Cardiac fibroblast (primary cell): ENCODE measurements around the gene DISP3.

Source experiments
- DNase-seq, 2 donors: peaks; one replicate each; pipeline versions ENCODE4 v3.0.0 to v3.0.0-alpha.2; 2010; ENCODE audit warnings: low read depth in 2 of 2
- H3K4me3 ChIP-seq, 2 donors: replicated peaks in 1 of 2; 1 replicate in 1 of 2; 2 replicates in 1 of 2; pipeline ENCODE4 v1.5.1; 2011; ENCODE audit warnings: low read depth in 2 of 2, low read length in 2 of 2, mild to moderate bottlenecking in 2 of 2, moderate library complexity in 1 of 2
- TF ChIP-seq, protein P1 (sequence below): IDR thresholded peaks from one replicate; pipeline ENCODE4 v1.5.1; 2011; ENCODE audit warnings: low read depth, mild to moderate bottlenecking, low read length, inconsistent platforms

DISP3 gene

DNA sequence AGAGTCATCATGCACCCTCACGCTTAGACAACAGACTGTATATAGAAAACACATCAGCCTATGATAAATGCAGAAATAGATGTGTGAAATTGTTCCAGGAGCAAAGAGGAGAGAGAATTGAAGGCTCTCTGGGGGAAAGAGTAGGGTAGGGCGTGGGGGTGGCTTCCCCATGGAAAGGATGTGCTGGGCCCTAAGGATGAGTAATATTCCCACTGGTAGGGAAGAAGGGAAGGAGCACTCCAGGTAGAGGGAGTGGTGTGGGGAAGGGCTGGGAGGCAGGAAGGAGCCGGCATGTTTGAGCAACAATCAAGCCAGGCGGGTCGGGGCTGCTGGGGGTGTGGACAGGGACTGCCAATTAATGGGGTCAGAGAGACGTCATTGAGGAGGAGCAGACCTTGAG lies 10.1 kb upstream of the DISP3 start:
- TF ChIP-seq, protein P1, sequence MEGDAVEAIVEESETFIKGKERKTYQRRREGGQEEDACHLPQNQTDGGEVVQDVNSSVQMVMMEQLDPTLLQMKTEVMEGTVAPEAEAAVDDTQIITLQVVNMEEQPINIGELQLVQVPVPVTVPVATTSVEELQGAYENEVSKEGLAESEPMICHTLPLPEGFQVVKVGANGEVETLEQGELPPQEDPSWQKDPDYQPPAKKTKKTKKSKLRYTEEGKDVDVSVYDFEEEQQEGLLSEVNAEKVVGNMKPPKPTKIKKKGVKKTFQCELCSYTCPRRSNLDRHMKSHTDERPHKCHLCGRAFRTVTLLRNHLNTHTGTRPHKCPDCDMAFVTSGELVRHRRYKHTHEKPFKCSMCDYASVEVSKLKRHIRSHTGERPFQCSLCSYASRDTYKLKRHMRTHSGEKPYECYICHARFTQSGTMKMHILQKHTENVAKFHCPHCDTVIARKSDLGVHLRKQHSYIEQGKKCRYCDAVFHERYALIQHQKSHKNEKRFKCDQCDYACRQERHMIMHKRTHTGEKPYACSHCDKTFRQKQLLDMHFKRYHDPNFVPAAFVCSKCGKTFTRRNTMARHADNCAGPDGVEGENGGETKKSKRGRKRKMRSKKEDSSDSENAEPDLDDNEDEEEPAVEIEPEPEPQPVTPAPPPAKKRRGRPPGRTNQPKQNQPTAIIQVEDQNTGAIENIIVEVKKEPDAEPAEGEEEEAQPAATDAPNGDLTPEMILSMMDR, result no peak
- no peak overlapping the region for H3K4me3 ChIP-seq
- no peak for DNase-seq

DNA sequence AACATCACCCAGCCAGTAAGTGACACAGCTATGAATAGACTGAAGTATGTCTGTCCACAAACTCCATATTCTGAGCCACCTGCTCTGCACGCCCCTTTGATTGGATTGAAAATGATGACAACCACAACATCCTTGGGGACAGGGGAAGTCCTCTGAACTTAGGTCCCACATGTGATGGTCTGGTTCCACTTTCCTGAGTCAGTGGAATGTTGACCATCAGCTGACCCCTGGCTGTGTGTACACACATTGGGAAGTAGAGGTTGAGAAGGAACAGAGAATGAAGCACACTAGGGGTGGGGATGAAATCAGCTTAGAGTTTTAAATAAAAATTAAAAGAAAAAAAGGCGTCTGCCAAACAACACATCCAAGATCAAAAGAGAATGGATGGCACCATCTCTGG lies 8.0 kb upstream of the DISP3 start:
- H3K4me3 ChIP-seq, result no peak overlapping the region
- DNase-seq, result no peak
- TF ChIP-seq, protein P1, result no peak

DNA sequence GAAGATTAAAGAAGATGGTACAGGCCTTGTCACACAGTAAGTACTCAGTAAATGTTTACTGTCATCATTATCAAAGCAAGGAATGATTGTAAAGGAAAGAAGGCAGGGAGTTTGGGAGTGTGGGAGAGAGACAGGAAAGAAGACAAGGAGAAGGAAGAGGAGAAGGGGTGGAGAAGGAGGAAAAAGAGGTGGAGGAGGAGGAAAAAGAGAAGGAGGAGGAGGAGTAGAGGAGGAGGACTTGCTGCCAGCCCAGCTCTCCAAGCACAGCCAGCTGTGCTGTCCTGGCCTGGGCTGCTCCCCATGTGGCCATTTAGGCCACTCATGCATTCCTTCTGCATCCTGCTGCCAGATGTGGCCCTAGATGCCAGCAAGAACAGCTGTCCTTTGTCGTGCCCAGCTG lies 7.5 kb upstream of the DISP3 start:
- DNase-seq, result no peak
- H3K4me3 ChIP-seq, result no peak overlapping the region
- TF ChIP-seq, protein P1, result no peak

DNA sequence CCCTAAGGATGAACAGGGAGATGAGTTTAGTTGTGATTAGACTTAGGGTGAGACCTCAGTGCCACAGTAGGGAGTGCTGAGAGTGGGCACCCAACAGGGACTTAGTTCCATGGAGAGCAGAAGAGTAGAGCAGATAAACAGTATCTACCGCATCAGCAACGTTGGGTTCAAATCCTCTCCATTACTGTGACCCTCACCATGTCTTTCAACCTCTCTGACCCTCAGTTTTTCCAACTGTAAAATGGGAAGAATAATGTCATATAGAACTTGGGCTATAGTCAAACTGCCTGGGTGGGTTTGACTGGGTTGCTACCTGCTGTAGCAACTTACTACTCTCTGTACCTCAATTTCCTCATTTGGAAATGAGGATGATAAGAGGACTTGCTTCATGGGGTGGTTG lies 6.7 kb upstream of the DISP3 start:
- no peak for DNase-seq
- no peak overlapping the region for H3K4me3 ChIP-seq
- TF ChIP-seq, protein P1, result no peak

DNA sequence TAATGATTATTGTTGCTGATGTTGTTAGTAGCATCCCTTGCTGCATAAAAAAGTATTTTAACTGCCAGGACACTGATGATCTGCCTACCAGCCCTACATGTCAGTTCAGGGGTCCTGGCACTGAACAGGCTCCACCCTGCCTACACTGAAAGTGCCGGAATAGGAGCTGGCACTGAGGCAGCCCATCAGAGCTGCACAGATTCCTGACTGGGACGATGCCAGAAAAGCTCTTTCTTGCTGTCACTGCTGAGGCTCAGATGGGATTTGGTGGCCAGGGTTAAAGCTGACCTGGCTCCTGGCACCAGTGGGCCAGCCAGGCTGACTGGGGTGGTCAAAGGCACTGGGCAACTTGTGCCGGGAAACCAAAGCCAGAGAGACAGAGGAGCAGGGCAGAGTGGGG lies 6.2 kb upstream of the DISP3 start:
- H3K4me3 ChIP-seq, result no peak overlapping the region
- TF ChIP-seq, protein P1, result no peak
- no peak for DNase-seq

DNA sequence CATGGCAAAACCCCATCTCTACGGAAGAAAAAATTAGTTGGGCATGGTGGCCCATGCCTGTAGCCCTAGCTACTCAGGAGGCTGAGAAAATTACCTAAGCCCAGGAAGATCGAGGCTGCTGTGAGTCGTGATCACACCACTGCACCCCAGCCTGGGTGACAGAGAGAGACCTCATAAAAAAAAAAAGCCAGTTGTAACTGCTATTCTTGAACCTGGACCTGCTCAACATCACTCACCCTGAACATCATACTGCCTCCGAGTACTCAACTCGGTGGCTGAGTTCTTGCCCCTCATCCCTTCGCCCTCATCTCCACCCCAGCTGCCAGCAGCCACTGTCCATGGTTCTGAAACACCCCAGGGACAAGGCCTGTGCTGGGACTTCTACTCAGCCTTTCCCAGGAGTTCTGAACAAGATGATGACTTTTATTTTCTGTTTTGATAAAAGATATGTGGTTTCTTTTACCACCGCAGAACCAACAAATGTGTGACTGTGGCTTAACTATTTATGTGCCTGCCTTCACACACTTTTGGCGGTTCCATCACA lies 5.4 kb upstream of the DISP3 start:
- H3K4me3 ChIP-seq, result no peak overlapping the region
- peak; percentile 4 to 7 for DNase-seq
- TF ChIP-seq, protein P1, result no peak

DNA sequence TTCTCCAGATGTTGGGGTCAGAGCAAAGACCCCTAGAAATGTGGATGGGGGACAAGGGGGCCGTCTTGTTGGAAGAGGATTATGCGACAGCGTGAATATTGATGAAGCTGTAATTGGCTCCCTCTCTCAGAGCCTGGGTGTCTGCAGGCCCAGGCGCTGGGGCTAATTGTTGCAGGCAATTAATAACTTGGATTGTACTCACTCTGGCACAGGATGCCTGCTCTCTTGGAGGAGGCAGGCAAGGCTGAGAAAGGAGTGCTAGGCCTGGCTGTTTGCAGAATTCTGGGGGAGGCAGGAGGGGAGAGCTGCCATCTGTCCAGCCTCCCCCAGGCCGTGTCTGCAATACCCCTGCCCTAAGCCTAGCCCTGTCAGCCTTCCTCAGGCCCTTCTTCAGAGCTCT lies 4.1 kb upstream of the DISP3 start:
- TF ChIP-seq, protein P1, result no peak
- H3K4me3 ChIP-seq, result no peak overlapping the region
- DNase-seq, result no peak
